GM18498 (cell line): Measurements from ENCODE around the gene SRRM3.
"Not testable (repeated sequence)": the region's sequence is repeated elsewhere in the genome, so short reads cannot be mapped to it uniquely, and the experiment has no call there.

Experiments
- ATAC-seq: cut with Tn5 transposase; IDR thresholded peaks from one replicate; pipeline ENCODE4 v1.9.1; 2021; ENCODE audit warnings: mild to moderate bottlenecking, moderate library complexity; ENCODE audit not compliant: unreplicated experiment

The SRRM3 gene

DNA sequence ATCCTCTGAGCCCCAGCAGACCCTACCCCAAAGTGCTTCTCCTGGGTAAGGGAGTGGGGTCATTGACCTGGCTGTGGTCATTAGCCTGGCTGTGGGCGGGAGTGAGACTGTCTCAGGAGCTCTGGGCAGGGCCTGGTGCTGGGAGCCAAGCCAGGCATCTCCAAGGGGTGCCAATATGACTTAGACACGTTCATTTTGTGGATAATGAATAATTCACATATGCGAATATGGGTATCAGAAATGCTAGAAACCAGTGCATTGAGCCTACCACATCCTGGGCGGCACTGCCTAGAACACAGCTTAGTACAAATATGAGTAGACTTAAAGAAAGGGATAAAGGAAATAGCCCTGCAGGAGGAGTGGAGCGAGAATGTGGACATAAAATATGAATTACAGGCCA lies 14.4 kb upstream of the SRRM3 start:
- ATAC-seq: no peak

- ATAC-seq: no peak
Measured at GRCh38 chr7:76189276-76189675, 12.4 kb upstream of the SRRM3 start.

DNA sequence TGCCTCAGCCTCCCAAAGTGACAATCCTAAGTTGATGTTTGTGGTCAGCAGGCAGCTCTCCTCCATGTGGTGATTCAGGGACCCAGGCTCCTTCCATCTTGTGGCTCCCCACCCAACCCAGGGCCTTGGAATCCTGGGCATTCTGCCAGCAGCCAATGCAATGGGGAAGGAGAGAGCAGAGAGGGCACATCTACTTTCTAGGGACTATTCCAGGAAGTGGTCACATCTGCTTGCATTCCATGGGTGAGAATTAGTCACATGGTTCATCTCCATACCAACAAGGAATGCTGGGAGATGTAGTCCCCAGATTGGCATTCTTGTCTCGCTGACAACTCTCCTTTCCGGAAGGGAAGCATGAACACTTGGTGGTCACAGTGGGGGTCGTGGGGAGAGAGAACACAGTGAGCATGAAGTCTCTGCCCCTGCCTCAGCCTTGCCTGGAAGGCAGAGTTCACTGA lies 9.9 kb upstream of the SRRM3 start:
- ATAC-seq: no peak

DNA sequence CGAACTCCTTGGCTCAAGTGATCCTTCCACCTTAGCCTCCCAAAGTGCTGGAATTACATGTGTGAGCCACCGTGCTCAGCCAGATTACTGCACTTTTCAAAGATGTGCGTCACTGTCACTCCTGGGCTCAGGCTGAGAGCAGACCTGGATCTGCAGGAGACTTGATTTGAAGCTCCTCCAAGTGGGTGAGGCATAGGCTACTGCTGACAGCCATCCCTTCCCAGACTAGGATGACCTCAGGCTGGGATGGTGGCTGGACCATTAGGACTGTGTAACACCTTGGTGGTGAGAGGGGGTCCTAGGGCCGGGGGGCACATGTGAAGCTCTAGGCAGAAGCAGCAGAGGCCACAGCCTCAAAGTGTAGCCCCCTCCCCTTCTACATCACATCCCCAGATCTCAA lies 8.2 kb upstream of the SRRM3 start:
- ATAC-seq: no peak

DNA sequence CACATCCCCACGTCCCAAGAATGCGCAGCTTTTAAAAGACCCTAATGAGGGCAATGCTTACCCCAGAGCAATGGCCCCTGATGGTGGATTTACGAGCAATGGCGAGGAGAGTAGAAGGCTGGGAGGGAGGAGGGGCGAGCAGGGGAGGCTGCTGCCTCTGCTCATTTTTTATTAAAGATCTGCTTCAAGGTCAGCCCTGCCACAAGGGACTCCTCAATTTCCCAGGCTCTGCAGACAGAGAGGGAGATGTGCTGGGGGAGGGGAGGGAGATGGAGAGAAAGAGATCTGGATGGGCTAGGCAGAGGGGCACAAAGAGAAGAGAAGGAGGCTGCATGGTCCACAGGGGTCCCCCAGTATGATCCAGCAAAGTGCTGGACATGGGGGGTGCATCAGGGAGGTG lies 7.8 kb upstream of the SRRM3 start:
- ATAC-seq: no peak

- no peak for ATAC-seq
Measured at GRCh38 chr7:76196786-76197185, 4.9 kb upstream of the SRRM3 start.

GRCh38 chr7:76198202-76198601 lies 3.5 kb upstream of the SRRM3 start:
- ATAC-seq: no peak

DNA sequence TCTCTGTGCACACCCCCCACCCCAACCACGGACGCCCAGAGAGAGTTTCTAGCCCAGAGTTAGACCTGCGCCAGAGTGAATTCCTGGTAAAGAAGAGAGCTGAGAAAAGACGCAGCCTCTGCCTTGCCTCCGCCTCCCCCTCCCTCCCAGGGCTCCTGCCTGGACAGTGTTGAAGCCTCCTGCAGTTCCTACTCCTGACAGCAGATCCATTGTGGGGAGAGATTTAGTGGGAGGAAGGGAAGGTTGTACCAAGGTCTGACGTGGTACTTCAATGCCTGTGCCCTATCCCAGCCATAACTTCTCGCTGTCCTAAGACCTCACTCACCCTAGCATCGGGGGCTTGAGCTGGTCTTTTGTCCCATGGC lies 952 bp downstream of the SRRM3 start:
- no peak for ATAC-seq

DNA sequence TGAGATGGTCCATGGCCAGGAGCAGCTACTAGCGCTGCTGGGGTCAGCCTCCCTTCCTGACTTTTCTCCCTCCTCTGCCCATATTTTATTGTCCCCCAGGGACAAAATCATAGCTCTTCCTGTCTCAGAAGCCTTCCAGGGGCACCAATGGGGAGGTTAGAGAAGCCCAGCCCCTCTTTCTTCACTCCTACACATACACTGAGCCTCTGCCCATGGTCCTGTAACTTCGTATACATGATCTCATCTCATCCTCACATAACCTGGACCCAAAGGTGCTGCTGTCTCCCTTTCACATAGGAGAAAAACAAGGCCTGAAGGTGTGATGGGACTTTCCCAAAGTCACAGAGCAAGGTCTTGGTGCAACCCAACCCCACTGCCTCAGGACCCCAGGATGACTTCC lies 2.5 kb downstream of the SRRM3 start:
- no peak for ATAC-seq

DNA sequence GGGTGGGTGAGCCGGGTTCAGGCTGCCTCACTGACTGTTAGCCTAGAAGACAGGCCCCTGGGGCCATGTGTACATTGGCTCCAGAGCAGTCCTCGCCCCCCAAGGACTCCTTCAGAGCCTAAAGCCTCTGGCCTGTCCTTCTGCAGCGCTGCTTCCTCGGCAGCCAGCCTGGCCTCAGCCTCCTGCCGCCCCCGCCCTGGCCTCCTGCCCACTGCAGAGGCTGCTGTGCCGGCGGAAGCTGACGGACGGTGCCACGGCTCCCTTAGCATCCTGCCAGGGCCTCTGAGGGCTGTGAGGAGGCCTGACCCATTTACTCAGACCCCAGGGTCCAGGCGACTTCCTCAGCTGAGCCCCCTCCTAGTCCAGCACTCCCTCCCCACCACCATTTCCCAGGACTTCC lies 4.9 kb downstream of the SRRM3 start:
- no peak for ATAC-seq

DNA sequence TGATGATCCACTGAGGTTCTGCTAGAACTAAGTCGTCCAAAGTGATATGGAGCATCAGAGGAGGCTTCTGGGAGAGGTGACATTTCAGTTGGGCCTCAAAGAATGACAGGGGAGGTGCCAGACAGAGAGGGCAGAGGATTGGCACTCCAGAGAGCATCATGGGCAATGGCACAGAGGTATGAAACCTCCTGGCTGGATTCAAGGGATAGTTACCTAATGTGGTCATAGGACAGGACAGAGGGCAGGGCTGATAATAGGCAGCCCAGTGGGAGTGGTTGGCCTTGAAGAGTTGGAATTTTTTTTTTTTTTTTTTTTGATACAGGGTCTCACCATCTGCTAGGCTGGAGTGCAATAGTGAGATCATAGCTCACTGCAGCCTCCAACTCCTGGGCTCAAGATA lies 7.6 kb downstream of the SRRM3 start:
- no peak for ATAC-seq

DNA sequence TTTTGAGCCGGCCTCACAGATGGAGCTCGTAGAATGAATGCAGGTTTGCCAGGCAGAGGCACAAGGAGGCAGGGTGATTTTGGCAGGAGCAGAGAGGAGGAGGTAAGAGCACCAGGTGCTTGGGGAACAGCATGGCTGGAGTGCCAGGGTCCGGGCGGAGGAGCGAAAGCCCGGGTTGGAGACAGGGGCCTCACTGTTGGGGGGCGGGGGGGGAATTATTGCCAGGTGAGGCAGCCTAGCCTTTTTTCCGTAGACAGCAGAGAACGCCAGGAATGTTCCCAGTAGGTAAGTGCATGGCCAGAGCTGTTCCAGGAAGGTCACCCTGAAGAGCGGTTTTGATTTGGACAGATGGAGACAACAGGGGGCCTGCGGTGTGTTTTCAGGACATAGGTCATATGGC lies 9.5 kb downstream of the SRRM3 start:
- no peak for ATAC-seq

- ATAC-seq: not testable (repeated sequence)
Measured at GRCh38 chr7:76215349-76215748, 13.7 kb downstream of the SRRM3 start.

DNA sequence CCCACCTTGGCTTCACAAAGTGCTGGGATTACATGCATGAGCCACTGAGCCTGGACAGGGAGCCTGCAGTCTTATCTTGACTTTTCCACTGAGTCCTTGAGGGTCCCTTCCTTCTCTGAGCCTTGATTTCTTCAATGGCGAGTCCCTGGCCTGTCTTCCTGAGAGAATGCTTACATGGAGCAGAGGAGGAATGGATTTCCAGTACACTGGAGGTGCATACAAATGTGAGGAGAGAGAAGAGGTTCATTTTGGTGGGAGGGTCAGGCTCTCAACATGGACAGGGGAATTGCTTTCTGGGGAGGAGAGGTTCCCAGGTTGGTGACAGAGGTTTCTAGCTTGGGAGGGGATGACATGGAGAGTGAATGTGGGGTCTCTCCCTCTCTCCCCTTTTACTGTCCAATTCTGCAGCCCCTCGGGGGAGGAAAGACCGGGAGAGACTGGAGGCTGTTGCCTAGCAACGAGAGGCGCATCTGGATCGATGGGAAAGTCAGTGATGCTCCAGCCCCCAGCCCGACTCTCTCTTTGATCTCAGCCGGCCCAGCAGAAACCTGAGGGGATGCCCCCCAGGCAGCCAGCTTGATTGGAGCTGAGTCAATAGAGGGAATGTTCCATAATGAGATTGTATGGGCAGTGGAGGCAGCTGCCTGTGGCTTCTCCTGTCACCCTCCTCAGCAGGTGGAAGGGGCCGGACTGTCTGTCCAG lies 14.8 kb downstream of the SRRM3 start:
- no peak for ATAC-seq

DNA sequence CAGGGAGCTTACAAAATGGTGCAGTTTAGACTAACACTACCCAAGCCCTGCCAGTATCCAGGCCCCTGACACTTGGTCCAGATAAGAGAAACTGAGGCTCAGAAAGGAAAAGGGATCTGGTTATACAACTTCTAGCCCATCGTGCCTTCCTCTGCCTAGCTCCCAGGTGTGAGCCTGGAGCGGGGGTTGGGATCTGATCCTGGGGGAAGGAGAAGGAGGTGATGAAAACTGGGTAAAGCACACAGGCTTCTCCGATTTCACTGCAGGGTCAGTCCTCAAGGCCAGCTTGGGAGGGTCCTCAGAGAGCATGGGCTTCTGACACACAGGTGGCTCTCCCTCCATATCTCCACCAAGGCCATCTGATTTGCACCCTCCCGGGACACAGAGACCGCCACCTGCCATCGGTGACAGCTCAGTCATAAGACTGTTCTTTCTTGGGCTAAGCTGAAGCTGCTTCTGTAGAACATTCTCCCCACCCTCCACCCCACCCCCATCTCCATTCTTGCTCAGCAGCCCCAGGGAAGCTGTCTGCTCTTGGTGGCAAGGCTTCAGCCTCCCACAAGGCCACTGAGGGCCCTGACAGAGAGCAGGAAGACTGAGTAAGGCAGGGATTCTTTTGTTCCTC lies 16.4 kb downstream of the SRRM3 start:
- ATAC-seq: no peak

GRCh38 chr7:76220185-76221057 lies 18.7 kb downstream of the SRRM3 start:
- no peak for ATAC-seq

DNA sequence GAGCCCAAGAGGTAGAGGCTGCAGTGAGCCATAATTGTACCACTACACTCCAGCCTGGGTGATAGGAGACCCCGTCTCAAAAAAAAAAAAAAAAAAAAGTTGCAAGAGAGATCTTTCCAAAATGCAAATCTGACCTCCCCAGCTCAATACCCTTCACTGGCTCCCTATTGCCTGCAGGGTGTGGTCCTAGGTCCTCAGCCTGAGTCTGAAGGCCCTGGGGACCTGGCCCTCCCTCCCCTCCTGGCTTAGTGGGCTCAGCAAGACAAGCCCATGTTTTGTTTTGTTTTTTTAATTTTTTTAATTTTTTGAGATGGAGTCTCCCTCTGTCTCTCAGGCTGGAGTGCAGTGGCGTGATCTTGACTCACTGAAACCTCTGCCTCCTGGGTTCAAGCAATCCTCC lies 20.6 kb downstream of the SRRM3 start:
- no peak for ATAC-seq

DNA sequence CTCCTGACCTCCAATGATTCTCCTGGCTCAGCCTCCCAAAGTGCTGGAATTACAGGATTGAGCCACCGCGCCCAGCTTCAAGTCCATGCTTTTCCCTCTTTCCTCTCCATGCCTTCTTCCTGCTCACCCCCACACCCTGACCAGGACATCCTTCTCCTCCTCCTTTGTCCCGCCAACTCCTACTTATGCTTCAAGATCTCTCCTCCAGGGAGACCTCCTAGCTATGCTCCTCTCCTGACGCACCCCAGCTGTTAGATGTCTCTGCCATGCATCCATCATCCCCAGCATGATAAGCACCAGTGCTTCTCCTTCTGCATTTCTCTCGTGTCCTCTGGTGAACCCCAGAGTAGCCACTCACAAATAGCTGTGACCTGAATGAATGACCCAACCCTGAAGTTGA lies 21.1 kb downstream of the SRRM3 start:
- no peak for ATAC-seq

GRCh38 chr7:76223286-76223972 lies 21.7 kb downstream of the SRRM3 start:
- ATAC-seq: no peak

DNA sequence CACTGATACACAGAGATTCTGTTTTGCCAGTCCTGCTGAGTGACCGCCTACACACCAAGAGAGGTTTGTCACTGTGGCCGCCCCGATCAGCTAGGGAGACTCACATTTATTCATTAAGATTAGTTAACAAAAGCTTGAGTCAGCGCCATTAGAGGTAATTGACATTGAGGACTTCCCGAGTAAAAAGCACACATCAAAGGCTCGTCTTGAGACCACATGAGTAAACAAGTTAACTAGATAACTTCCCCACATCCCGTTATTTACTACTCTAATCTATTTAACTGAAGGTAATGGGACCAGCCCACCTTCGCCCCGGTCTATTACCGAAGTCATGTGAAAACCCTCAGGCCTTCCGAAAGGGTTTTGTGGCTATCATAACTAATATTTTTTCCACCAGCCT lies 23.0 kb downstream of the SRRM3 start:
- no peak for ATAC-seq

DNA sequence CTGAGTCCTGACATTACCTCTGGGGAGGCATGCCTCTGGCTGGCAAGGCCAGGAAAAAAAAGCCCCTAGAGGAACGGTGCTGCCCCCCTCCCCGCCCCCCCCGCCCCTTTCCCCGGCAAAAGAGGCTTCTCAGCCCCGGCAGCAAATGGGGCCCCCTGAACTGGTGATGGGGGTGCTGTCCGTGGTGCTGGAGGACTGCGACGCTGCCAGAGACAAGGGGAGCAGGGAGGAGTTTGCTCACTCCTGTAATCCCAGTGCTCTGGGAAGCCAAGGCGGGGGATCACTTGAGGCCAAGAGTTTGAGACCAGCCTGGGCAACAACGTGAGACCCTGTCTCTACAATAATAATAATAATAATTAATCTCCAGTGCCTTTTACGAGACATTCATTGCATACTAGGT lies 23.7 kb downstream of the SRRM3 start:
- ATAC-seq: no peak
